Measurements from ENCODE around the gene KCNH1. TPM values are rescaled to one million over a fixed set of nuclear protein-coding genes. Genes with fewer than 3 reads are reported as not detected.

KCNH1 gene
- total and polyA plus RNA-seq, 10 of the 15 experiments (the other 5 are each of a cell fraction or from before 2014, with no cell fraction given): 0.02 to 0.04 (median 0.04) TPM; not detected in 7

GRCh38 chr1:210815641-210816550, 318.1 kb downstream of the KCNH1 start:
- intact Hi-C loops (cut with micrococcal nuclease; ENCODE audit: unreplicated experiment) (no loop called here), in situ Hi-C loops (cut with MboI) (no loop called here)
- Histone ChIP-seq H3K4me1 (ENCODE audit: control insufficient read depth, insufficient read depth, low read length) (no peaks in the 10 kb centered on the region), H3K27ac (ENCODE audit: control insufficient read depth, insufficient read depth) (no peak overlapping the region), H3K36me3 (ENCODE audit: control insufficient read depth in 2 of 2, insufficient read depth in 2 of 2, low read length in 1 of 2) (no peaks in the 10 kb centered on the region), H3K9me3 (replicated peaks; ENCODE audit: control insufficient read depth, insufficient read depth, low read length) (no peaks in the 10 kb centered on the region), H3K27me3 (replicated peaks in 1 of 2; ENCODE audit: control insufficient read depth in 2 of 2, insufficient read depth in 2 of 2, low read length in 1 of 2) (no peaks in the 10 kb centered on the region), H3K79me2 (ENCODE audit: control insufficient read depth, insufficient read depth, low read length) (no peaks in the 10 kb centered on the region), H2AFZ (ENCODE audit: control insufficient read depth, low read depth, low read length) (no peak overlapping the region), H3K9ac (ENCODE audit: control insufficient read depth, insufficient read depth, low read length) (no peak overlapping the region), H4K20me1 (ENCODE audit: control insufficient read depth, insufficient read depth) (no peaks in the 10 kb centered on the region), H3K4me3 (no peak overlapping the region), H3K4me2 (ENCODE audit: control insufficient read depth, insufficient read depth) (no peak overlapping the region)
- no TSS peak for BruUV-seq (replicated peaks)
- ChIA-PET CTCF (interaction anchor here (0.7 to 1.1 kb wide), 2 partner anchors 14 to 123 kb away, joined by 3 to 4 read pairs; no protein-coding TSS in a partner anchor), SMC1A (ENCODE audit: uncharacterized antibody, unreplicated experiment) (interaction anchor here (1.2 to 1.3 kb wide), 2 partner anchors 11 to 12 kb away, joined by 3 to 4 read pairs; no protein-coding TSS in a partner anchor), RAD21 (ENCODE audit: unreplicated experiment) (no interaction called here), POLR2A (no interaction called here)
- ATAC-seq: no peak
- no peak for DNase-seq (ENCODE audit: low read depth, low spot score)
- WGBS (ENCODE audit: insufficient coverage, insufficient replicate concordance, low lambda C conversion rate, missing lambda C conversion rate): 38% methylated on average over 13 of the region's 13 CpGs
- FAIRE-seq: no peak
- no peak for TF ChIP-seq STAT1 (conservative IDR thresholded peaks at IDR 0.05)
- no peak for TF ChIP-seq SREBF1 (IDR thresholded peaks at IDR 0.05; ENCODE audit: low read length)
- no peak for TF ChIP-seq RUNX3 (IDR thresholded peaks at IDR 0.05; ENCODE audit: low read length)
- TF ChIP-seq, protein P1, sequence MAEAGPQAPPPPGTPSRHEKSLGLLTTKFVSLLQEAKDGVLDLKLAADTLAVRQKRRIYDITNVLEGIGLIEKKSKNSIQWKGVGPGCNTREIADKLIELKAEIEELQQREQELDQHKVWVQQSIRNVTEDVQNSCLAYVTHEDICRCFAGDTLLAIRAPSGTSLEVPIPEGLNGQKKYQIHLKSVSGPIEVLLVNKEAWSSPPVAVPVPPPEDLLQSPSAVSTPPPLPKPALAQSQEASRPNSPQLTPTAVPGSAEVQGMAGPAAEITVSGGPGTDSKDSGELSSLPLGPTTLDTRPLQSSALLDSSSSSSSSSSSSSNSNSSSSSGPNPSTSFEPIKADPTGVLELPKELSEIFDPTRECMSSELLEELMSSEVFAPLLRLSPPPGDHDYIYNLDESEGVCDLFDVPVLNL (IDR thresholded peaks at IDR 0.05; ENCODE audit: low read depth, low read length): no peak
- TF ChIP-seq PAX5 (IDR thresholded peaks at IDR 0.05; ENCODE audit: borderline replicate concordance, low read depth, low read length): no peak
- TF ChIP-seq, protein P2, sequence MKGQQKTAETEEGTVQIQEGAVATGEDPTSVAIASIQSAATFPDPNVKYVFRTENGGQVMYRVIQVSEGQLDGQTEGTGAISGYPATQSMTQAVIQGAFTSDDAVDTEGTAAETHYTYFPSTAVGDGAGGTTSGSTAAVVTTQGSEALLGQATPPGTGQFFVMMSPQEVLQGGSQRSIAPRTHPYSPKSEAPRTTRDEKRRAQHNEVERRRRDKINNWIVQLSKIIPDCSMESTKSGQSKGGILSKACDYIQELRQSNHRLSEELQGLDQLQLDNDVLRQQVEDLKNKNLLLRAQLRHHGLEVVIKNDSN (IDR thresholded peaks at IDR 0.05; ENCODE audit: borderline replicate concordance, extremely low read length, insufficient read depth, low read depth, low read length): no peak
- TF ChIP-seq FOS (IDR thresholded peaks at IDR 0.05; ENCODE audit: borderline replicate concordance, extremely low read depth, insufficient read length): no peak
- TF ChIP-seq ZNF592 (IDR thresholded peaks at IDR 0.05): no peak
- TF ChIP-seq CHD2 (IDR thresholded peaks at IDR 0.05; ENCODE audit: borderline replicate concordance, low read depth, low read length): no peak
- no peak for TF ChIP-seq TARDBP (IDR thresholded peaks at IDR 0.05; ENCODE audit: borderline replicate concordance)
- no peak for TF ChIP-seq KLF5 (IDR thresholded peaks at IDR 0.05; ENCODE audit: partially characterized antibody)
- TF ChIP-seq KAT2A (conservative IDR thresholded peaks at IDR 0.05; ENCODE audit: control insufficient read depth, low read depth, low read length): no peak
- no peak for TF ChIP-seq NFYA (IDR thresholded peaks at IDR 0.05; ENCODE audit: borderline replicate concordance, low read depth, low read length)
- no peak for TF ChIP-seq ASH2L (IDR thresholded peaks at IDR 0.05; ENCODE audit: borderline replicate concordance, low read depth)
- TF ChIP-seq ATF7 (IDR thresholded peaks at IDR 0.05; ENCODE audit: low read depth): no peak
- TF ChIP-seq TCF12 (IDR thresholded peaks at IDR 0.05; ENCODE audit: low read depth, low read length): no peak
- no peak for TF ChIP-seq BCL11A (IDR thresholded peaks at IDR 0.05; ENCODE audit: low read depth, low read length)

Measured in GM12878 (cell line).